DMS114 treated with DMSO at 0.1 percent for 48 hours (cell line): ENCODE results near the gene ADAMTS2.

Experiments used
- DNase-seq: peaks from one replicate; lab custom pipeline; 2025; ENCODE audit not compliant: unreplicated experiment; lab: John Stamatoyannopoulos, UW

ADAMTS2 gene

GRCh38 chr5:179204572-179204971 lies 140.7 kb downstream of the ADAMTS2 start:
- no peak for DNase-seq

DNA sequence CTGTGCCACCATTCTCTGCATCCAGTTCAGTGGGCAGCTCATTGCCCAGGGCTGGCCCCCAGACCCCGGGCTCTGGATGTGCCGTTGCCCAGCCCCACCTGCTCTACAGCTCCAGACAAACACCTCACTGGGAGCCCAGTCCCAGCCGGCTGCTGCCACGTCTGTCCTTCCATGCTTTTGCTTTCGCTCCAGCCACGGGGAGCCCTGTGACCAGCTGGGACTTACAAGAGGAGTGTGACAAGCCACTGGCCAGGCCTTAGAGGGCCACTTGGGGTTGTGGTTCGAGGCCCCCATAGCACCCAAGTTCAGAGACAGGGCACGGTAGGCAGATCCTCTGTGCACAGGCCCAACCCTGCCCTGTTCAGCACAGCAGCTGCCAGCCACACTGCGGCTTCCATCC lies 142.0 kb downstream of the ADAMTS2 start:
- no peak for DNase-seq

GRCh38 chr5:179201986-179202385 lies 143.3 kb downstream of the ADAMTS2 start:
- DNase-seq: no peak

DNA sequence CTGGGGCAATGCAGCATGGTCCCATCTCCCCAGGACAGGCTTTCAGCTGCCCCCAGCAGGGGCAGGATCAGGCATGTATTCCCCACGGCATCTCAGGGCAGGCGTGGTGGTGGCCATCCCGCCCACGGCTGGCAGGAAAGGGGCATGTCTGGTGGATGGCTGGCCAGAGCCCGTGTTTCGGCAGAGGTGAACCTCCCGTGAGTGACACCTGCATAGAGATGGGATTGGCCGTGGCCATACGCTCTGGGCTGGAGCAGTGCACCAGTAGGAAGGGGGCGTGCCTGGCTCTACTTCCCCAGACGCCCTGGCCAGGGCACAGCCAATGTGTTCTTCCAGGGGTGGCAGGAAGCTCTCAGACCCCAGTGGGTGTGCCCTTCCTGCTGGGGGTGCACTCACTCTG lies 146.0 kb downstream of the ADAMTS2 start:
- no peak for DNase-seq

DNA sequence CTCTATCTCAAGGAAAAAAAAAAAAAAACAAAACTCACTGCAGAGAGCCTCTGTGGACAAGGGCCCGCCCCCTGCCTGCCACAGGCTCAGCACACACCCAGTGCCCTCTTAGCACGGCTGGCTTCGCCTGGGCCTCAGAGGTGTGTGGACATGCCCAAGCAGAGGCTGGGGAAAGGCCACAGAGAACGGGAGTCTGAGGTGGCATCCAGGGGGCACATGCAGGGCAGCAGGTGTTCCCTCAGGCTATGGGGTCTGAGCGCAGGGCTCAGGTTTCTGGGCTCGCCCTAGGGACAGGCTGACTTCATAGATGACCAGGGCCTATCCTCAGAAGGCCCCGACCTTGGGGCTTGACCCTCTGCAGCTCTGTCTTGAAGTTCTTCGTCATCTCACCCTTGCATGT lies 146.4 kb downstream of the ADAMTS2 start:
- DNase-seq: no peak

GRCh38 chr5:179196405-179197079 lies 148.7 kb downstream of the ADAMTS2 start:
- DNase-seq: no peak

DNA sequence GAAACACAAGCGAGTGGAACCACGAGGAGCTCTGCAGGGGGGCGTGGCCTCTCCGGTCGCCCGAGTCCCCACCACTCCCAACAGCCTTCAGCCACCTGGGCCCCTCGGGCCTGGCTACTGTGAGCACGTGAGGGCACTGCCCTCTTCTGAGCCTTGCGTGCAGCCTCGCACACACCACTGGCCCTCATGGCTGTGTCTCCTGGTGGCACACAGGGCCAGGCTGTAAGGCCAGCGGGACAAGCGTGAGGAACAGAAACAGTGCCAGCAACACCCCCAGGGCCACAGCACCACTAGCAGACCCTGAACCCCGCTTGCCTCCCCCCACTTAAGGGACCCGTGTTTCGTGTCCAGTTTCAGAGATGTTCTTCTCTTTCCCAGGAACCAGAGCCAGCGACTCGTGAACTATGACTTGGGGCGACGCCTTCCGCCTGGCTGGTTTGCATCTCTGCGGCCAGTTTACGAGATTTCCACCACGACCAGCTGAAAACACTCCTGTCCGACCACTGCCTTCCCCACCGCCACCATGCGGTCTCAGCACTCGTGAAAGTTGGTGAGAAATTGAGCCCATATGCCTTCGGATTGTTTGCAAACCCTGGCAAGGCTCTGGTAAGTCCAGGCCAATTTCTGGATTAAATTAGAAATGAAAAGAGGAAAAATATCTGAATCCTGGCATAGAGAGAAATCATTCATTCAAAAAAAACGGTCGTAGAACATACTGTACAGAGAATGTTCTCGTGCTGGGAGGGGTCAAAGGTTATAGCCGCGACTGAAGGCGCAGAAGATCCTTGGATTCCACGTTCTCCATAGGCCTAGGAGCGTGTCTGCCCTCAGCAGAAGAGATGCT lies 149.5 kb downstream of the ADAMTS2 start:
- no peak for DNase-seq

GRCh38 chr5:179194941-179195381 lies 150.3 kb downstream of the ADAMTS2 start:
- no peak for DNase-seq

- no peak for DNase-seq
Measured at GRCh38 chr5:179194201-179194910, 150.9 kb downstream of the ADAMTS2 start.

GRCh38 chr5:179193746-179194145 lies 151.5 kb downstream of the ADAMTS2 start:
- DNase-seq: no peak

DNA sequence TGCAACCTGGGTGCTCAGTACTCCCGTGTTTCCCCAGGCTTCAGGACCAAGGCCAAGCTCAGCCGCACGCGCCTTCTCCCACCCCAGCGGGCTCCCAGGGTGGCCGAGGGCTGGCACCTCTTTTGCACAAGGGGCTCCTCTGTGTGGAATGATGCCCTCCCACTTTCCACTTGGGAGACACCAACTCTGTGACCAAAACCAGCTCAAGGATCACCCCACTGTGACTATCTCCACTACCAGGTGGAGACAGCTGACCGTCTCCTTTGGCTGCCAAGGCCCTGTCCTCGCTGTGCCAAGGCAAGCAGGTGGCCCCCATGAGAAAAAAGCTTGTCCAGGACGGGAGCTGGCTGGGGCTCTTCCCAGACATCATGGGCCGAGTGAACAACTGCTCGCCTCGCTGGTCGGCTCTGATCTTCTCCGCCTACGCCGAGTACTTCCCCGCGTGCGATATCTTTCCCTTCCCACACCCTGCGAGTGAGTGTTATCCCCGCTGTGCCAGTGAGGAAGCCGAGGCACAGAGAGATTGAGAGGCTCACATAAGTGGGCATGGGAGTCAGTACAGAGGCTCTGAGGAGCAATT lies 152.3 kb downstream of the ADAMTS2 start:
- DNase-seq: no peak

DNA sequence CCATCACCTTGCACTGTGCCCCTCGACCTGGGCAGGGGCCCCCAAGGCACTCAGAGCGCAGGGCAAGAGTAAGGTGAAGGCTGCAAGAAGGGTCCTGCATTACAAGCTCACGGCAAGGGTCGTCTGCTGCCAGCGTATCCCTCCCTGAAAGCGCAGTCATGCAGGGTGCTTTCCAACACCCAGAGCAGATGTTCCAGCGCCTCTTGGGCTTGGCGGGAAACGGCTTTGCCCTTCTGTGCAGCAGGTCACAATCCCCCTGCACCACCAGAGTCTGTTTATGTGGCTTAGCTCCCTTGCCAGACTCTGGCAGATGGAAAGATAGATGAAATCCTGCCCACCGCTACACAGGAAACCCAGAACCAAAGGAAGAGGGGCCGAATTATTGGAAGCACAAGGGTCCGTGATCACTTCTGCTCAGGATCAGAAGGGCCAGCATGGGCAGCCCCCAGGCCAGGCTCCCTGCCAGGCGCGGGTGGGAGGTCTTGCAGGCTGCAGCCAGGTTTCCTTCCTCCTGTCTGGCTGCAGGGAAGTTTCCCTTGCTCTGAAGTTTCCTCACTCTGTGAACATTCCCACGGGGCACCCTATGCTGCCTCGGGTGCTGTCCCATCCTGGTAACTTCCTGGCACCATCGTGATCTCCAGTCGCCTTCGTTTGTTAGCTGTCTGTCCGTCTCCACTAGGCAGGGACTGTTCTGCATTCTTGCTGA lies 152.9 kb downstream of the ADAMTS2 start:
- no peak for DNase-seq

- DNase-seq: no peak
Measured at GRCh38 chr5:179191506-179192184, 153.6 kb downstream of the ADAMTS2 start.

DNA sequence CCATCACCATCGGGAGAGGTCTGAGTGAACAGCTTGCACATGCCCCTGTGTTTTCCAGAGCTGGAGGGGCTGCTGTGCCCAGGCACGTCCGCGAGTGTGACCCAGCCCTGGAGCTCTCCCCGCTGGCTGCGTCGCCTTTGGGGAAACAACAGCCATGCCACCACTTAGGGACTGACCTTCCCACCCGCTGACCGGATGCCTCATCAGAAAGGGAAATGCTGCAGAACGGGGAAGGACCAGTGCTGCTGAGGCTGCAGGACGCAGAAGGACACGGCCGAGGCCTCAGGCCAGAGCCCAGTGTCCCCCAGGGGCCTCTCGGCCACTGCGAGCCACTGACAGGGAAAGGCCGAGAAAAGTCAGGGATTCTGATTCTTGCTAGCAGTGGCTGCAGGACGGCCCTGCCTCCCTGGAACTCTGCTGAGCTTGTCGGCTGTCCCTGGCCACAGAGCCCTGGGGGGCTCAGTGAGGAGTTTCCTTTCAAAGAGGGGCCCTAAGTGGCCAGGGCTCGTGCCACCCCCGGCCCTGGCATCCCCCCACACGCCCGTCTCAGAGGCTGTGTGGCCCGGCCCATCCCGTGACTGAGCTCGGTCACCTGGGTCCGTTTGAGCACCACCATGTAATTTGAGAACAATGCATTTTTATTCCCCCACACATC lies 154.3 kb downstream of the ADAMTS2 start:
- no peak for DNase-seq

GRCh38 chr5:179188636-179189035 lies 156.6 kb downstream of the ADAMTS2 start:
- DNase-seq: no peak

- no peak for DNase-seq
Measured at GRCh38 chr5:179187681-179188575, 157.3 kb downstream of the ADAMTS2 start.

DNA sequence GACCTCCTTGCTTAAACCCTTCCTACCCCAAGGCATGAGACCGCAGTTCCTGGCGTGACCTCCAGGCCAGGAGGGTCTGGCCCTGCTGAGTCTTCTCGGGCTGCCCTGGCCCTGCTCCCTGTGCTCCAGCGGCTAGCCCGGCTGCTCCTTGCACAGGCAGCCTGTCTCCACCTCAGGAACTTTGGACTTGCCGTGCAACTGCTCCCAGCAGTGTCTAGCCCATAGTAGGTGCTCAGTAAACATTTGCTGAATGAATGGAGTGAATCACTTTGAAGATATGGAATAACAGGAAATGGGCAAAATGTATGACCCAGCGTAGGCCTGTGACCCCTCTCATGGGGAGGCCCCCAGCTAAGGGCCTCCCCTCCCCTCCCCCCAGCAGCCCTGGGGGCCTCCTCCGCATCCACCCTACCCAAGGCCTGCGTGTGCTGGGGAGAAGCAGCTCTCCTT lies 158.0 kb downstream of the ADAMTS2 start:
- DNase-seq: no peak

DNA sequence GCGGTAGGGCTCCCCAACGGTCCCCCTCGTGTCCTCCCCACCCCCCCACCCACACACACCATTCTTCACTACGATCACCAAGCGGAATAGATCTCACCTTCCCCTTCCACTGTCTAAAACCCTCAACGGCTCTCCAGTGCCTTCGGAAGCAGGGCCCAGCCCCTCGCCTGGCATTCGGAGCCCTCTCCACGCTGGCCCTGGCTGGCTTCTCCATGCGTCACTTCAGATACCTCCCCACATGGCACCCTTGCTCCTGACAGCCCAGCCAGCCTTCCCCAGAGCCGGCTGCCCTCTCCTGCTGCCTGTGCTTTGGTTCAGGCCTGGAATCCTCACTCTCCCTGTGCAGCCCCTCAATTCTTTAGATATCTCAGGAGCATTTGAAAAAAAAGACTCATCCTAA lies 158.5 kb downstream of the ADAMTS2 start:
- DNase-seq: no peak
